NCI-H2227 (cell line): ENCODE measurements around the gene AKAP8.
"Not testable (repeated sequence)": the region's sequence is repeated elsewhere in the genome, so short reads cannot be mapped to it uniquely, and the experiment has no call there.

ENCODE experiments used
- DNase-seq: peaks from one replicate; lab custom pipeline; 2025; ENCODE audit not compliant: unreplicated experiment; lab: John Stamatoyannopoulos, UW

Gene AKAP8

GRCh38 chr19:15374105-15374651 lies 5.4 kb downstream of the AKAP8 start:
- DNase-seq, result no peak

GRCh38 chr19:15373644-15374043 lies 5.9 kb downstream of the AKAP8 start:
- no peak for DNase-seq

- DNase-seq, result no peak
These were observed 6.7 kb downstream of the AKAP8 start for GRCh38 chr19:15372891-15373301.

GRCh38 chr19:15372470-15372869 lies 7.1 kb downstream of the AKAP8 start:
- DNase-seq, result no peak

GRCh38 chr19:15371786-15372380 lies 7.7 kb downstream of the AKAP8 start:
- DNase-seq, result no peak

- no peak for DNase-seq
These were observed 8.5 kb downstream of the AKAP8 start for GRCh38 chr19:15371119-15371518.

GRCh38 chr19:15369594-15369891 lies 10.0 kb downstream of the AKAP8 start:
- no peak for DNase-seq

GRCh38 chr19:15368798-15369593 lies 10.6 kb downstream of the AKAP8 start:
- no peak for DNase-seq

- DNase-seq, result no peak
These were observed 11.4 kb downstream of the AKAP8 start for GRCh38 chr19:15368051-15368632.

GRCh38 chr19:15367439-15367838 lies 12.1 kb downstream of the AKAP8 start:
- DNase-seq, result no peak

GRCh38 chr19:15365264-15365663 lies 14.3 kb downstream of the AKAP8 start:
- DNase-seq, result no peak

- not testable (repeated sequence) for DNase-seq
These were observed 15.8 kb downstream of the AKAP8 start for GRCh38 chr19:15363791-15364190.

GRCh38 chr19:15363048-15363447 lies 16.5 kb downstream of the AKAP8 start:
- DNase-seq, result not testable (repeated sequence)

- not testable (repeated sequence) for DNase-seq
These were observed 19.6 kb downstream of the AKAP8 start for GRCh38 chr19:15360015-15360414.

GRCh38 chr19:15358918-15359317 lies 20.7 kb downstream of the AKAP8 start:
- DNase-seq, result no peak

- no peak for DNase-seq
These were observed 21.7 kb downstream of the AKAP8 start for GRCh38 chr19:15357906-15358305.

- DNase-seq, result no peak
These were observed 24.9 kb downstream of the AKAP8 start for GRCh38 chr19:15354566-15355296.

- no peak for DNase-seq
These were observed 25.7 kb downstream of the AKAP8 start for GRCh38 chr19:15353908-15354307.

- not testable (repeated sequence) for DNase-seq
These were observed 27.1 kb downstream of the AKAP8 start for GRCh38 chr19:15352535-15352934.

- not testable (repeated sequence) for DNase-seq
These were observed 38.3 kb downstream of the AKAP8 start for GRCh38 chr19:15341328-15341727.

GRCh38 chr19:15340086-15340485 lies 39.5 kb downstream of the AKAP8 start:
- DNase-seq, result no peak
